AG09319 (cell line): ENCODE results near the gene LMAN1.

ENCODE experiments used
- DNase-seq: peaks from one replicate; pipeline ENCODE4 v3.0.0-alpha.2; 2010; ENCODE audit warnings: low read depth; ENCODE audit errors: extremely low read depth
- TF ChIP-seq, protein P1 (sequence below): IDR thresholded peaks from 2 replicates; pipeline ENCODE4 v1.5.1; 2011; ENCODE audit warnings: low read depth, mild to moderate bottlenecking, inconsistent platforms, low read length, moderate library complexity

LMAN1 gene

DNA sequence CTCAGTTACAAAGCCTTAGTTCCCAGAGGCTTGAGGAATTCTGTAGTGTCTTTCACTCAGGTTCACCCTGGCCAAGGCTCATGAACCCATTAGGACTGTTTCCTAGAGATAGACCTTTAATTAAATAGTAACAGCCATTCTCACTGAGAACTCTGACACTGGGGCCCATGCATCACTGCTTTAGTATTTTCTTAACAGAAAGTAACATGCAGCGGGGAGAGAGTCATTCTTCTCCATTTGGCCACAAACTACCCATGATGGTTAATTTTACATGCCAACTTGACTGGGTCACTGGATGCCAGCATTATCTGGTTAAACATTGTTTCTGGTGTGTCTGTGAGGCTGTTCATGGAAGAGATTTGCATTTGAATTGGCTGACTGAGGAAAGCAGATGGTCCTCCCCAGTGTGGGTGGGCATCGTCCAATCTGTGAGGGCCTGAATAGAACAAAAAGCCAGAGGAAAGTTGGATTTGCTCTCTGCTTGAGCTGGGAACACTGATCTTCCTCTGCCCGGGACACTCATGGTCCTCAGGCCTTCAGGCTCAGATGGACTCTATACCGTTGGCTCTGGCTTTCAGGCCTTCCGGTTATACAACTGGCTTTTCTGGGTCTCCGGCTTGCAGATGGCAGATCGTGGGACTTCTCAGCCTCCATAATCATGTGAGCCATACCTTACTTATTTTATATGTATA lies 35.0 kb downstream of the LMAN1 start:
- DNase-seq = no peak
- TF ChIP-seq, protein P1, sequence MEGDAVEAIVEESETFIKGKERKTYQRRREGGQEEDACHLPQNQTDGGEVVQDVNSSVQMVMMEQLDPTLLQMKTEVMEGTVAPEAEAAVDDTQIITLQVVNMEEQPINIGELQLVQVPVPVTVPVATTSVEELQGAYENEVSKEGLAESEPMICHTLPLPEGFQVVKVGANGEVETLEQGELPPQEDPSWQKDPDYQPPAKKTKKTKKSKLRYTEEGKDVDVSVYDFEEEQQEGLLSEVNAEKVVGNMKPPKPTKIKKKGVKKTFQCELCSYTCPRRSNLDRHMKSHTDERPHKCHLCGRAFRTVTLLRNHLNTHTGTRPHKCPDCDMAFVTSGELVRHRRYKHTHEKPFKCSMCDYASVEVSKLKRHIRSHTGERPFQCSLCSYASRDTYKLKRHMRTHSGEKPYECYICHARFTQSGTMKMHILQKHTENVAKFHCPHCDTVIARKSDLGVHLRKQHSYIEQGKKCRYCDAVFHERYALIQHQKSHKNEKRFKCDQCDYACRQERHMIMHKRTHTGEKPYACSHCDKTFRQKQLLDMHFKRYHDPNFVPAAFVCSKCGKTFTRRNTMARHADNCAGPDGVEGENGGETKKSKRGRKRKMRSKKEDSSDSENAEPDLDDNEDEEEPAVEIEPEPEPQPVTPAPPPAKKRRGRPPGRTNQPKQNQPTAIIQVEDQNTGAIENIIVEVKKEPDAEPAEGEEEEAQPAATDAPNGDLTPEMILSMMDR = no peak

DNA sequence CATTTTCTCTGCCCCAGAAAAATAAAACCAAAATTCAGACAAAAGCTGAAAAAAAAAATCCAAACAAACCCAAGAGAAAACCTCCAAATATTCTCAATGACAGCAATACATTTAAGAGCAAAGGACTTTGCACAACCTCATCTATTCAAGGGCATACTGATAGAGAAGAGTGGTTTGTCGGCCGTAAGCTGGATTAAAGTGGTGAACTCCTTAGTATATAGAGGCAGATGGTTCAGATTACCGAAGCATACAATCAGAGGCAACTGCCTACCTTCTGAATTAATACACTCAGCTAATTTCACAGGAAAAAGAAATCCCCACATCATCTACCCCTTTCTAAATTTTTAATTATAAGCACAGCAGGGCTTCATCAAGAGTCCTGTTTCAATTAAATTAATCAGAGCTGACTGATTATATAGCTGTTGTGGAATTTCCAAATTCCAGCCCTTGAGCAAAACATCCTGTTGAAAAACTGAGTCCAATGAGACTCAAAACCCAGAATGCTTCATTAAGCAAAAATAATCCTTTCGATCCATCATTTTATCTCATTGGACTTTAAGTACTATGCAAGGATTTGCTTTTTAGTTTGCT lies 40.5 kb downstream of the LMAN1 start, which contains the start of gene CPLX4:
CPLX4 (minus strand) TSS at position 190 of the 591 bp plus-strand sequence; CDS start at position 3, 187 bp downstream.
- no peak for DNase-seq
- TF ChIP-seq, protein P1 = no peak

DNA sequence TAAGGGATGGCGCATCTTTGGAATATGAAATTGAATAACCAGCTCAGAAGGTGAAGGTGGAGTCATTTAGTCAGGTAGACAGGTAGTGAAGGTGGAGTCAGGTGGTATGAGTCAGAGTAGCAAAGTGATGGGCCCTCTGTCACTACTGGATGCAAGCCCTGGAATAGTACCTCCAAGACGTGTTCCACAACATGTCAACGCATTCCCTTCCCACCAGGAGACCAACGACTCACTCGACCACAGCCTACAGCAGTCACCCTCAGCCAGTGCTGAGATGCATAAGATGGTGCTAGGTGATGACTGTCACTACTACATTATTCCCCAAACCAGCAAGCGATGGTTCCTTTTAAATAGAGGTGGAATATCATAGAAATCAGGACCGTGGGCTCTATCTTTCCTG lies 47.4 kb downstream of the LMAN1 start:
- no peak for DNase-seq
- TF ChIP-seq, protein P1 = no peak

DNA sequence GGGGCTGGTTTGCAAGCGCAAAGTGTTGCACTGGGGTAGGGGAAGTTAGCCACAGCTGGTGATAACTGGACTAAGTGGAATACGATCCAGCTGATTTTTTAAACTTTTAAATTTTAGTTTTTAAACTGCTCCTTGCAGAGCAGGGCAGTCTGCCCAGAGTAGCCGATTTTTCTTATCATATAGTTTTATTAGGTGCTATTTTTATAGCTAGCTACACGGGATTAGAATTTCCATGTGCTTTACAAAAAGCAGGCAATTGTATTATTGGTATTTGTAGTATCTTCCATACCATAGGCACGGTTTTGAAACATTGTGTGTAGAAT lies 50.2 kb downstream of the LMAN1 start:
- TF ChIP-seq, protein P1 = no peak
- no peak for DNase-seq

DNA sequence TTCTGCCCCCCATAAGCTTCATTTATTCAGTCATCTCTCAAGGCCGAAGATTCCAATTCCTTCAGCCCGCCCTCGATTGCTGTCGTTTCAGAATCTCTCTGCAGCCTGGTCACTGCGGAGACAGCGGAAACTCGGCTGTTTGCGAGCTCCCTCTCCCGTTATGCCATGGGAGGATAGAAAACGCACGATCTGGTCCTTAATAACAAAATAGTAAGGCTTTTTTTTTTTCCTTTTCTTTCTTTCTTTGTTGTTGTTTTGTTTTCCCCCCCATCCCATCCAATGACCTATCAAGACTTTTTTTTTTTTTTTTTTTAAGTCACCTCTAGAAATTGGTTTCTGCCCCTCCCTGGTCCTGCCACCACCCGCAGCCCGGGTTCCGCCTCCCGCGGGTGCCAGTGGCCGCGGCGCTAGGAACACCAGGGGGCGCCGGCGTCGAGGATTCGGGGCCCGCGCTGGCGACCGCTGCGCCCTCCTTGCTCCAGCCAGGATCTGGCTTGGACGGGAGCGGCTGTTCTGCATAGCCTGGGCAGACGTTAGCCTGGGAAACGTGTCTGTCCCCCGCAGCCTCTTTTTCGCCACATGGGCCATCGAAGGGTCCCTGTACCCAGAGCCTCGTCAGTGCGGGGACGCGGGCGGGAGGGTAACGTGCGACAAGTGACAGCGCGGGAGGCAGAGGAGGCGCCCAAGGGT lies 50.7 kb downstream of the LMAN1 start:
- TF ChIP-seq, protein P1 = peak; percentile 63
- peak; percentile 19 for DNase-seq

DNA sequence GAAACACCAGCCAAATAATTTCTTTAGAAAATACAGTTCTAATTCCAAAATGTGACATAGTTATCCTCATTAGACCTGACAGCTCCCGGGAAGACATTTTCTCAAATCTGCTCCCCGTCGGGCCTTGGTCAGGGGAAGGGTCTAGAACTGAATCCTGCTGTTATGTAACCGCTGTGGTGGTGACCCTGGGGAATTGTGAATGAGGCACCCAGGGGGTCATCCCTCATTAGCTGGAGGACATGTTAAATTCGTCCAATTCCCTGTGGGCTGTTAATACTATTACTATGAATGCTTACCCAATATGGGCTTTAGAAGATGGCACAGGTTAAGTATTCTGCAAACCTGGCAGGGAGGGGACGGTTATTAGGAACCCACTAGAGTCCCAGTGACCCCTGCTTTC lies 52.4 kb downstream of the LMAN1 start:
- TF ChIP-seq, protein P1 = no peak
- DNase-seq = no peak

DNA sequence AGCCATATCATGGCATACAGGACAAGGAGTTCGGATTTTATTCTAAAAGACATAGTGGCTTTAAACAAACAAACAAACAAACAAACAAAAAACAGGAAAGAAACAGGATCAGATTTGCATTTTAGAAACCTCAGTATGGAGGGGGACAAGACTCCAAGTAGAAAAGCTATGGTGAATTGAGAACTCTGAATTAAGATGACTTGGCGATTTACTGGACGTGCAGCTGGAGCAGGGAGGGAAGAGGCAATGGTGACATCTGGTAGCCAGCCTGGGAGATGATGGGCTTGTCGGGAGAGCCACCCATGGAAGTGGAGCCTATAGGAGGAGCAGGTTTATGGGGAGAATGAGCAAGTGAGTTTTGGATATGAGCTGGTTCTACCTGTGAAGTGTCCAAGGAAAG lies 53.8 kb downstream of the LMAN1 start:
- TF ChIP-seq, protein P1 = no peak
- no peak for DNase-seq
